HL-60 (cell line): ENCODE measurements around the gene NFAT5.
"Not testable (repeated sequence)": the region's sequence is repeated elsewhere in the genome, so short reads cannot be mapped to it uniquely, and the experiment has no call there.

ENCODE experiments used
- CTCF ChIP-seq: IDR thresholded peaks from one replicate; pipeline ENCODE4 v1.5.1; 2011; ENCODE audit warnings: low read length, control low read depth, inconsistent platforms; ENCODE audit not compliant: insufficient read depth
- GABPA ChIP-seq: IDR thresholded peaks from 2 replicates; pipeline ENCODE4 v1.6.1; 2012; ENCODE audit warnings: low read depth
- POLR2AphosphoS5 ChIP-seq: IDR thresholded peaks from 2 replicates; pipeline ENCODE4 v1.6.1; 2012; ENCODE audit warnings: low read depth

DNA sequence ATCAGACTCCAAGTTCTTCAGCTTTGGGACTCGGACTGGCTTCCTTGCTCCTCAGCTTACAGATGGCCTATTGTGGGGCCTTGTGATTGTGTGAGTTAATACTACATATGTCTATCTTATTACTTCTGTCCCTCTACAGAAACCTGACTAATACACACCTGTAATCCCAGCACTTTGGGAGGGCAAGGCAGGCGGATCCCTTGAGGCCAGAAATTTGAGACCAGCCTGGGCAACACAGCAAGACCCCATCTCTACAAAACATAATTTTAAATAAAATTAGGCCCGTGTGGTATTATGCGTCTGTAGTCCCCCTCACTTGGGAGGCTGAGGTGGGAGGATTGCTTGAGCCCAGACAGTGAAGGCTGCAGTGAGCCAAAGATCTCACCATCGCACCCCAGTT is 165.5 kb downstream of the NFAT5 start:
- not testable (repeated sequence) for TF ChIP-seq CTCF, POLR2AphosphoS5, GABPA
